ENCODE results near the gene CAMK1D.

Gene CAMK1D

GRCh38 chr10:12774204-12774894 is 425.0 kb downstream of the CAMK1D start:
- no peak for DNase-seq

- DNase-seq, result no peak
Measured at GRCh38 chr10:12777840-12778585, 428.7 kb downstream of the CAMK1D start.

GRCh38 chr10:12780634-12781601 is 431.6 kb downstream of the CAMK1D start:
- no peak for DNase-seq

- DNase-seq, result no peak
Measured at GRCh38 chr10:12781976-12782375, 432.6 kb downstream of the CAMK1D start.

- no peak for DNase-seq
Measured at GRCh38 chr10:12782537-12782936, 433.2 kb downstream of the CAMK1D start.

GRCh38 chr10:12783293-12783692 is 433.9 kb downstream of the CAMK1D start:
- no peak for DNase-seq

GRCh38 chr10:12784646-12785045 is 435.3 kb downstream of the CAMK1D start:
- DNase-seq, result no peak

GRCh38 chr10:12785415-12785831 is 436.1 kb downstream of the CAMK1D start:
- DNase-seq, result no peak

- no peak for DNase-seq
Measured at GRCh38 chr10:12787297-12787696, 437.9 kb downstream of the CAMK1D start.

GRCh38 chr10:12788277-12788676 is 438.9 kb downstream of the CAMK1D start:
- DNase-seq, result no peak

GRCh38 chr10:12790270-12790669 is 440.9 kb downstream of the CAMK1D start:
- DNase-seq, result no peak

GRCh38 chr10:12791728-12792127 is 442.4 kb downstream of the CAMK1D start:
- DNase-seq, result no peak

- DNase-seq, result no peak
Measured at GRCh38 chr10:12792889-12793556, 443.7 kb downstream of the CAMK1D start.

GRCh38 chr10:12795315-12796110 is 446.2 kb downstream of the CAMK1D start:
- DNase-seq, result no peak

GRCh38 chr10:12796401-12797160 is 447.2 kb downstream of the CAMK1D start:
- no peak for DNase-seq

GRCh38 chr10:12797471-12798262 is 448.3 kb downstream of the CAMK1D start:
- DNase-seq, result no peak

GRCh38 chr10:12799144-12799543 is 449.8 kb downstream of the CAMK1D start:
- DNase-seq, result no peak

GRCh38 chr10:12799714-12800113 is 450.4 kb downstream of the CAMK1D start:
- DNase-seq, result no peak

GRCh38 chr10:12800302-12800701 is 451.0 kb downstream of the CAMK1D start:
- no peak for DNase-seq

All from amniotic stem cell (primary cell).